HT-29 (cell line): Measurements from ENCODE around the gene ZFAND3. TPM values are rescaled to one million over a fixed set of nuclear protein-coding genes. Genes with fewer than 3 reads are reported as not detected.
A peak's percentile ranks its signal among the peaks of the same experiment; 100 is the strongest.

ENCODE experiments used
- DNase-seq: peaks from one replicate; pipeline ENCODE4 v3.0.0-alpha.2; 2015; ENCODE audit warnings: low spot score
- total RNA-seq: library from RNA; depleted of rRNA; stranded (reverse); fragments of >200 nt; shearing (Covaris generic); gene quantifications from 2 replicates; pipeline ENCODE4 v1.2.3, GENCODE V29; 2014

ZFAND3 gene
- total RNA-seq, 1 experiment from 2014 or later, result 19.6 TPM

GRCh38 chr6:37894585-37894984 is 75.1 kb downstream of the ZFAND3 start:
- no peak for DNase-seq

- DNase-seq, result peak; percentile 50
Observed at GRCh38 chr6:37897321-37897720, 77.8 kb downstream of the ZFAND3 start.

GRCh38 chr6:37897818-37898515 is 78.4 kb downstream of the ZFAND3 start:
- no peak for DNase-seq

- no peak for DNase-seq
Observed at GRCh38 chr6:37903351-37904340, 84.1 kb downstream of the ZFAND3 start.

GRCh38 chr6:37904590-37904989 is 85.1 kb downstream of the ZFAND3 start:
- DNase-seq, result no peak

GRCh38 chr6:37906121-37906520 is 86.6 kb downstream of the ZFAND3 start:
- DNase-seq, result no peak

- DNase-seq, result no peak
Observed at GRCh38 chr6:37910998-37911397, 91.5 kb downstream of the ZFAND3 start.

GRCh38 chr6:37913210-37913609 is 93.7 kb downstream of the ZFAND3 start:
- no peak for DNase-seq

GRCh38 chr6:37915463-37915862 is 95.9 kb downstream of the ZFAND3 start:
- no peak for DNase-seq

GRCh38 chr6:37916149-37916548 is 96.6 kb downstream of the ZFAND3 start:
- no peak for DNase-seq

- DNase-seq, result no peak
Observed at GRCh38 chr6:37916675-37917074, 97.1 kb downstream of the ZFAND3 start.

- DNase-seq, result no peak
Observed at GRCh38 chr6:37917566-37917965, 98.0 kb downstream of the ZFAND3 start.

GRCh38 chr6:37919417-37920157 is 100.1 kb downstream of the ZFAND3 start:
- DNase-seq, result no peak

- DNase-seq, result no peak
Observed at GRCh38 chr6:37920667-37921066, 101.1 kb downstream of the ZFAND3 start.

- DNase-seq, result no peak
Observed at GRCh38 chr6:37922563-37922962, 103.0 kb downstream of the ZFAND3 start.

GRCh38 chr6:37923514-37923913 is 104.0 kb downstream of the ZFAND3 start:
- DNase-seq, result no peak

- DNase-seq, result no peak
Observed at GRCh38 chr6:37926661-37927060, 107.1 kb downstream of the ZFAND3 start.

- DNase-seq, result no peak
Observed at GRCh38 chr6:37928217-37928616, 108.7 kb downstream of the ZFAND3 start.

- DNase-seq, result no peak
Observed at GRCh38 chr6:37930288-37930971, 110.9 kb downstream of the ZFAND3 start.

- no peak for DNase-seq
Observed at GRCh38 chr6:37931066-37931465, 111.5 kb downstream of the ZFAND3 start.

- DNase-seq, result no peak
Observed at GRCh38 chr6:37934276-37934675, 114.7 kb downstream of the ZFAND3 start.
